Epithelial cell of umbilical artery (primary cell): ENCODE data around the gene APOD. TPM values are rescaled to one million over a fixed set of nuclear protein-coding genes. Genes with fewer than 3 reads are reported as not detected.

ENCODE experiments used
- total RNA-seq: library from RNA; depleted of rRNA; stranded (reverse); fragments of >200 nt; gene quantifications from 2 replicates; pipeline ENCODE4 v1.2.3, GENCODE V29; 2014

APOD gene
- total RNA-seq, result 0.61 and 1.3 TPM in 2 replicates

GRCh38 chr3:195583831-195584542 is at the start of gene APOD:
Gene APOD (minus strand): TSS chr3:195583940. CDS start chr3:195579461, 4,479 bp downstream.

DNA sequence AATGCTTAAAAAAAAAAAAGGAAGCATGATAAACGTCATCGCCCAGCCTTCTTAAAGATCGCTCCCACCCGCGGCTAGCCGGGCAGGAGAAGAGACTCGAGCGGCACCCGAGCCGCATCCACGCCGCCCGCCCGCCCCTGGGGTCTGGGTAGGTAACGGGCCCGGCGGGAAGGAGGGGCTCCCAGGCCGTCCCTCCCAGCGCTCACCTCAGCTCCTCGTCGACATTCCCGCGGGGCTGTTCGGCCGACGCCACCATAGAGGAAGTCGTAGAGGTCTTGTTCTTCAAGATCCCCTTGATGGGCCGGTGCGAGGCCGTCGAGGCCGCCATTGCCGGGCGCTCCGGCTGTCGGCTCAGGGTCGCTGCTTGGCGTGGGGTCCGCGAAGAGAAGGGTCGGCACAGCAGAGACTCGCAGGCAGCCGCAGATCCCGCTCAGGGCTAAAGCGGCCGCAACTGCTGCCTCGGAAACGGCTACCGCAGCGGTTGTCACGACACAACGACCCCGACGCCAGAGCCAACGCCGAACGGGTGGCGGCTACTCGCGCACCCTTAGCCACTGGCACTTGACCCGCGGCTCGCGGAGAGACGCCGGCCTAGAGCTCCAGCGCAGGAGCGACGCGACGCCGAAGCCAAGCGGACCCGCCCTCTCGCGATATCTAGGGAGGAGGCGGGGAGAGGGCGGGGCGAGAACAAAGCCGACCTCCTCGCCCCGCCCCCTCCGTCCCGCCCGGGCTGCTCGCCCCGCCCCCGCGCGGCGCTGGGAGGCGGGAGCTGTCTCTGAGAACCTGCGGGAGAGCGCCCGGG is 40.8 kb downstream of the APOD start, which contains the start of gene PPP1R2:
TSS of gene PPP1R2 (minus strand) at position 628 of the 802 bp plus-strand sequence. CDS start at position 328, 300 bp downstream.

Other genes starting within 250 kb of the APOD start
- gene ACAP2, start 140.9 kb downstream of the APOD start, total RNA-seq, result 41.6 and 51.4 TPM in 2 replicates
- 60.2 and 66.3 TPM in 2 replicates for gene PPP1R2, start 40.6 kb downstream of the APOD start, total RNA-seq
- gene MUC20, start 137.0 kb upstream of the APOD start, total RNA-seq, result not detected in 2 replicates
- under 0.01 TPM in 1 of 2 replicates, not detected in the other for gene MUC4, start 228.0 kb upstream of the APOD start, total RNA-seq